B cell (primary cell): Measurements from ENCODE around the gene NRIP3. TPM values are rescaled to one million over a fixed set of nuclear protein-coding genes. Genes with fewer than 3 reads are reported as not detected.

Experiments
- ATAC-seq: fragments of 200-7000 bp; cut with Tn5 transposase; one replicate; pipeline ENCODE4 v1.10.0; 2021; ENCODE audit warnings: low read depth, mild to moderate bottlenecking, moderate number of reproducible peaks, moderate library complexity
- CTCF ChIA-PET: fragments of 350-600 bp; sonication (Branson Sonifier 250); formaldehyde crosslinking; loops from one replicate; lab custom pipeline; 2021; ENCODE audit warnings: antibody characterized with exemption, inconsistent platforms; lab: Charles Lee
- POLR2A ChIA-PET: fragments of 350-600 bp; sonication (Branson Sonifier 250); formaldehyde crosslinking; loops from one replicate; lab custom pipeline; 2021; ENCODE audit warnings: antibody characterized with exemption; lab: Charles Lee
- DNase-seq: peaks from one replicate; pipeline ENCODE4 v3.0.0; 2013
- H2AFZ ChIP-seq: 2 replicates; pipeline ENCODE4 v1.6.1; 2012; ENCODE audit warnings: mild to moderate bottlenecking, low read depth, low read length; ENCODE audit not compliant: insufficient read depth, poor library complexity, severe bottlenecking
- H3K27ac ChIP-seq, 2 donors: 1 replicate in 1 of 2; 2 replicates in 1 of 2; pipeline ENCODE4 v1.5.1; 2012 to 2013; ENCODE audit warnings: low read length in 2 of 2, mild to moderate bottlenecking in 2 of 2, moderate library complexity in 1 of 2
- H3K27me3 ChIP-seq, 4 experiments: fragments of 200-600 bp in 1 of 4; sonication (generic) in 1 of 4; replicated peaks in 1 of 4; 1 replicate in 2 of 4; 2 replicates in 2 of 4; pipeline versions ENCODE4 v1.6.1 to v1.7.0; 2013 to 2016; ENCODE audit warnings: low read length in 3 of 4, mild to moderate bottlenecking in 2 of 4, mixed read lengths in 1 of 4, moderate library complexity in 1 of 4; ENCODE audit not compliant: insufficient read depth in 4 of 4, control insufficient read depth in 3 of 4; ENCODE audit errors: control extremely low read depth in 1 of 4
- H3K36me3 ChIP-seq, 2 experiments: replicated peaks in 1 of 2; 1 replicate in 1 of 2; 2 replicates in 1 of 2; pipeline versions ENCODE4 v1.6.1 to v1.7.1; 2013; ENCODE audit warnings: low read length in 1 of 2; ENCODE audit not compliant: insufficient read depth in 2 of 2, control insufficient read depth in 1 of 2; ENCODE audit errors: control extremely low read depth in 1 of 2, extremely low read depth in 1 of 2
- H3K4me1 ChIP-seq, 2 donors: fragments of 200-600 bp in 1 of 2; sonication (generic) in 1 of 2; 1 replicate in 1 of 2; 2 replicates in 1 of 2; pipeline versions ENCODE4 v1.5.1 to v1.6.1; 2013 to 2017; ENCODE audit warnings: low read length in 2 of 2; ENCODE audit not compliant: control insufficient read depth in 2 of 2, insufficient read depth in 2 of 2
- H3K4me2 ChIP-seq: replicated peaks from 2 replicates; pipeline ENCODE3; 2012; ENCODE audit warnings: mild to moderate bottlenecking, low read depth, low read length; ENCODE audit not compliant: poor library complexity, severe bottlenecking
- H3K4me3 ChIP-seq, 5 experiments: fragments of 200-600 bp in 1 of 5; sonication (generic) in 1 of 5; 1 replicate in 3 of 5; 2 replicates in 2 of 5; pipeline versions ENCODE4 v1.5.1 to v1.7.0; 2011 to 2016; ENCODE audit warnings: low read length in 4 of 5, mild to moderate bottlenecking in 4 of 5, low read depth in 2 of 5, control low read depth in 1 of 5, moderate library complexity in 1 of 5; ENCODE audit not compliant: insufficient read depth in 1 of 5; ENCODE audit errors: control extremely low read depth in 1 of 5, extremely low read depth in 1 of 5
- H3K79me2 ChIP-seq: fragments of 200-600 bp; sonication (generic); one replicate; pipeline ENCODE4 v1.6.0; 2016; ENCODE audit warnings: low read length; ENCODE audit not compliant: control insufficient read depth, insufficient read depth
- H3K9ac ChIP-seq: fragments of 200-600 bp; sonication (generic); 2 replicates; pipeline ENCODE4 v1.6.1; 2017; ENCODE audit warnings: mild to moderate bottlenecking, low read length, moderate library complexity
- H3K9me3 ChIP-seq, 3 donors: one replicate each; pipeline versions ENCODE4 v1.6.1 to v1.7.1; 2013; ENCODE audit warnings: low read length in 2 of 3; ENCODE audit not compliant: control insufficient read depth in 2 of 3, insufficient read depth in 1 of 3; ENCODE audit errors: control extremely low read depth in 1 of 3
- H4K20me1 ChIP-seq: 2 replicates; pipeline ENCODE4 v1.6.0; 2012; ENCODE audit warnings: mild to moderate bottlenecking, low read length; ENCODE audit not compliant: insufficient read depth, control insufficient read depth, poor library complexity, severe bottlenecking
- H3K27ac Mint-ChIP-seq: one replicate; pipeline ENCODE4 v1.8.0; 2021; ENCODE audit warnings: mixed read lengths
- H3K27me3 Mint-ChIP-seq: one replicate; pipeline ENCODE4 v1.8.0; 2021; ENCODE audit warnings: mixed read lengths
- H3K4me1 Mint-ChIP-seq: one replicate; pipeline ENCODE4 v1.8.0; 2021; ENCODE audit warnings: mixed read lengths
- H3K4me3 Mint-ChIP-seq: one replicate; pipeline ENCODE4 v1.8.0; 2021; ENCODE audit warnings: mixed read lengths
- H3K9me3 Mint-ChIP-seq: one replicate; pipeline ENCODE4 v1.8.0; 2022; ENCODE audit warnings: mixed read lengths; ENCODE audit not compliant: insufficient read depth
- CTCF ChIP-seq: fragments of 200-600 bp; IDR thresholded peaks from one replicate; pipeline ENCODE4 v1.8.0; 2022; ENCODE audit warnings: antibody characterized with exemption, mild to moderate bottlenecking
- EZH2 ChIP-seq: IDR thresholded peaks from 2 replicates; pipeline ENCODE4 v1.6.1; 2012; ENCODE audit warnings: borderline replicate concordance, low read depth, mild to moderate bottlenecking, moderate library complexity, low read length; ENCODE audit not compliant: insufficient read depth, poor library complexity, severe bottlenecking
- WGBS: methylation state at CpG from one replicate; pipeline ENCODE4 v1.1.5; 2013; ENCODE audit warnings: missing lambda C conversion rate; ENCODE audit not compliant: insufficient coverage; 5-methylcytosine and 5-hydroxymethylcytosine counted together
- intact Hi-C: fragments of 100-400 bp; cut with micrococcal nuclease; formaldehyde crosslinking; loops from one replicate; pipeline ENCODE4 v1.10.0; 2022
- polyA plus RNA-seq: library from polyadenylated mRNA; depleted of rRNA; stranded (reverse); fragments of >200 nt; gene quantifications from 2 replicates; pipeline ENCODE4 v1.2.3, GENCODE V29; 2012
- total RNA-seq, 2 donors: library from RNA; stranded (reverse); fragments of 120-200 nt in 1 of 2; gene quantifications; 1 replicate in 1 of 2; 2 replicates in 1 of 2; pipeline versions ENCODE4 v1.2.3 to v1.2.4, GENCODE V29; 2013 to 2022

Gene NRIP3
- total and polyA plus RNA-seq, 2 donors (not counting 1 experiment from before 2014, with no cell fraction given) = 0.13 to 0.59 TPM

- H3K9me3 Mint-ChIP-seq = no peaks in the 10 kb centered on the region
- H4K20me1 ChIP-seq = no peaks in the 10 kb centered on the region
- H3K27me3 Mint-ChIP-seq = no peaks in the 10 kb centered on the region
- ATAC-seq = no peak
- H3K4me3 ChIP-seq = no peak overlapping the region
- no peak for DNase-seq
- H3K9ac ChIP-seq = no peak overlapping the region
- H3K36me3 ChIP-seq = no peaks in the 10 kb centered on the region
- H3K79me2 ChIP-seq = no peaks in the 10 kb centered on the region
- H3K27me3 ChIP-seq = no peaks in the 10 kb centered on the region
- H3K27ac Mint-ChIP-seq = no peak overlapping the region
- no peaks in the 10 kb centered on the region for H3K4me1 Mint-ChIP-seq
- intact Hi-C loops = no loop called here
- no peak overlapping the region for H2AFZ ChIP-seq
- WGBS = 40% methylated on average over 1 of the region's 3 CpGs
- H3K4me3 Mint-ChIP-seq = no peak overlapping the region
- H3K9me3 ChIP-seq = no peaks in the 10 kb centered on the region
- no peaks in the 10 kb centered on the region for H3K4me1 ChIP-seq
- H3K4me2 ChIP-seq = no peak overlapping the region
- TF ChIP-seq CTCF (no peak), EZH2 (no peak)
- ChIA-PET CTCF (no interaction called here), POLR2A (no interaction called here)
- no peak overlapping the region for H3K27ac ChIP-seq
Measured at GRCh38 chr11:8973121-8973520, 30.7 kb downstream of the NRIP3 start.

- TF ChIP-seq CTCF = no peak
- no peak for TF ChIP-seq EZH2
- no peaks in the 10 kb centered on the region for H3K9me3 Mint-ChIP-seq
- Histone ChIP-seq H3K4me2 (no peak overlapping the region), H3K36me3 (no peaks in the 10 kb centered on the region), H3K9me3 (no peaks in the 10 kb centered on the region), H2AFZ (no peak overlapping the region), H3K27me3 (no peaks in the 10 kb centered on the region), H3K27ac (no peak overlapping the region), H4K20me1 (no peaks in the 10 kb centered on the region), H3K9ac (no peak overlapping the region), H3K4me3 (no peak overlapping the region), H3K79me2 (no peaks in the 10 kb centered on the region), H3K4me1 (no peaks in the 10 kb centered on the region)
- ChIA-PET POLR2A (no interaction called here), CTCF (interaction anchor here (0.5 kb wide), 1 partner anchor 25 kb away, joined by 3 read pairs; no protein-coding TSS in a partner anchor)
- intact Hi-C loops = no loop called here
- WGBS = no CpG with 5 or more reads among the region's 1 CpG
- no peak overlapping the region for H3K27ac Mint-ChIP-seq
- H3K27me3 Mint-ChIP-seq = no peaks in the 10 kb centered on the region
- no peak for DNase-seq
- no peak overlapping the region for H3K4me3 Mint-ChIP-seq
- no peaks in the 10 kb centered on the region for H3K4me1 Mint-ChIP-seq
- no peak for ATAC-seq
Measured at GRCh38 chr11:8971924-8972316, 31.9 kb downstream of the NRIP3 start.
